Mesangial cell (primary cell): ENCODE results near the gene MZT2B. TPM values are rescaled to one million over a fixed set of nuclear protein-coding genes. Genes with fewer than 3 reads are reported as not detected.

ENCODE experiments used
- total RNA-seq: library from RNA; depleted of rRNA; stranded (reverse); fragments of >200 nt; gene quantifications from 2 replicates; pipeline ENCODE4 v1.2.3, GENCODE V29; 2015

Gene MZT2B, protein sequence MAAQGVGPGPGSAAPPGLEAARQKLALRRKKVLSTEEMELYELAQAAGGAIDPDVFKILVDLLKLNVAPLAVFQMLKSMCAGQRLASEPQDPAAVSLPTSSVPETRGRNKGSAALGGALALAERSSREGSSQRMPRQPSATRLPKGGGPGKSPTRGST
- 314 and 361 TPM in 2 replicates for total RNA-seq

DNA sequence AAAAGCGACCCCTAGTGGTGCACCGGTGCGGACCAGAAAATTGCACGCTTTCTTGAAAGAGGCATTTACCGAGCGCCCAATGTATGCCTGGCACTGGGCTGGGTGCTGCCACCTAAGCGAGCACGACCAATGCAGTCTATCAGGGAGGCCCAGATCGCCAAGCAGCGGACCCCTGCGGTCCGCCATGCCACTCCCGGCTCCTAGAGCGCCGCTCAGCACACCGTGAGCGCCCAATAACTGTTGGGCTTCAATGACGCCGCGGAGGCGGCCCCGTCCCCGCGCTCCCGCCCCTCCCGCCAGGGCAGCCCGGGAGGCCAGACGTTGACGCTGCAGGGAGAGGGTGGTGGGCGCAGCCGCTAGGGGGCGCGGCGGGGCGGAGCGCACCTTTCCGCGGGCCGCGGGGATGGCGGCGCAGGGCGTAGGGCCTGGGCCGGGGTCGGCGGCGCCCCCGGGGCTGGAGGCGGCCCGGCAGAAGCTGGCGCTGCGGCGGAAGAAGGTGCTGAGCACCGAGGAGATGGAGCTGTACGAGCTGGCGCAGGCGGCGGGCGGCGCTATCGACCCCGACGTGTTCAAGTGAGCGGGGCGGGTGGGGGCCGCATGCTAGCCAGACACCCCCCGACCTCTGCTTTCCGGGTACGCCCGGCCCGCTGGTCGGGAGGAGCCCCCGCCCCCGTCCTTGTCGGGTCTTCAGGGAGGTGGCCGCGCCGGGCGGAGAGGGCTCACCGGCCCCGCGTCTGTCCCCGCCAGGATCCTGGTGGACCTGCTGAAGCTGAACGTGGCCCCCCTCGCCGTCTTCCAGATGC, at the start of gene MZT2B:
Gene MZT2B, plus strand, starts transcription at position 383 of the 803 bp plus-strand sequence. Its CDS starts 21 bp downstream, at position 404.

DNA sequence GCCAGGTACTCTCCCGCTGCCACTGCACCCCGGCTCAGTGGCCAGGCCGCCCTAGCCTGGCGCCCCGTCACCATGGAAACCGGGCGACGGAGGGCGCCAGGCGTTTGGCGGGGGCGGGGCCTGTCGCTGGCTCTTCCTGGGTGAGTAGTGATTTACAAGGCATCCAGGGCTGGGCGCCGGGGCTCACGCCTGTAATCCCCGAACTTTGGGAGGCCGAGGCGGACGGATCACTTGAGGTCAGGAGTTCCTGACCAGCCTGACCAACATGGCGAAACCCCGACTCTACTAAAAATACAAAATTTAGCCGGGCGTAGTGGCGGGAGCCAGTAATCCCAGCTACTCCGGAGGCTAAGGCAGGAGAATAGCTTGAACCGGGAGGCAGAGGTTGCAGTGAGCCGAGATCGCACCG, 37.1 kb upstream of the MZT2B start, which contains the start of gene CCDC74B:
Gene CCDC74B, minus strand, starts transcription at position 107 of the 409 bp plus-strand sequence. CDS start 116 bp downstream, outside the sequence.

DNA sequence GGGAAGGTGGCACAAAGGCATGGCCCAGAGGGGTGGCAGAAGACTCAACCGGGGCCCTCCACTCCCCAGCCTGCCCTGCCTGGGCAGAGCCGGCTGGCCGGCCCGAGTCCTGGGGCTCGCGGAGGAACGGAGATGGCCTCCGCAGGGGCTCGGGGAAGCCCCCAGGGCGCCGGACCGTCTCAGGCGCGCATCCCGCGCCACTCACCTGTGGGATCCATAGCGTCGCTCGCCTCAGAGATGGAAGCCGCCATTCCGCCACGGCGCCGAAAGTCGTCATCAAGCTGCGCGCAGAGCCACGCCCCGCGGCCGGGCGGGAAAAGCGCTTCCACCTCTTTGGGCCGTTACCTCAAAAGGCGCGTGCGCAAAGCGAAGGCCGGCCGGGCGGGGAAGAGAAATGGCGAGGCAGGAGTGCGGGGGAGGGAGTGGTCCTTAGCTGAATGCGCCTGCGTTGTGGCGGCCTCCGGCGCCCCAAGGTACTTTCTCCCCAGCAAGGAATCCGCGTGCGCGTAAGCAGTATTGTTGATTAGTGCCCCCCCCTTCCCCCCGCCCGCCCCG, 660 bp upstream of the MZT2B start, which contains the start of gene SMPD4:
Gene SMPD4, minus strand, starts transcription at position 278 of the 555 bp plus-strand sequence. CDS start 5,010 bp downstream, outside the sequence.

DNA sequence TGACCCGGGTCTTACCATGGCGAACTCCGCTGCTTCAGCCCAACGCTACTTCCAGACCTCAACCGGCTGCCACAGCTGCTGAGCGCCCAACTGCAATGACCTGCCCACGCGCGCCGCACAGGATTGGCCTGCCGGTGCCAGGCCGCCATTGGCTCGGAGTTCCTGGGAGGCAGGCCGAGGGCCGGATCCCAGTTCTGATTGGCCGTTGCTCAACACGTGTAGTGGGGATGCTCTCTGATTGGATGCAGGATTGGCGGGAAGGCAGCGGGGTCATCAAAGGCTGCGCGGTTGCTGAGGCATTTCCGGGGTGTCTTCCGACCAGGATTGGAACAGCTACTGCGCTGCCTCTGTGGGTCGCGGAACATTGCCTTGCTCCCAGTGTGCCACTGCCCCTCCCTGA, 16.3 kb downstream of the MZT2B start, which contains the start of gene TUBA3E:
Gene TUBA3E, minus strand, starts transcription at position 97 of the 400 bp plus-strand sequence. Its CDS starts 79 bp downstream, at position 18.

Other genes with a start within 250 kb of the MZT2B start
- gene RAB6C, start 202.6 kb upstream of the MZT2B start, total RNA-seq, result not detected in 2 replicates
- gene POTEF, start 53.0 kb upstream of the MZT2B start, total RNA-seq, result 0.16 TPM in 1 of 2 replicates, not detected in the other
- 8.8 and 23.8 TPM in 2 replicates for gene CCDC74B, start 37.1 kb upstream of the MZT2B start, total RNA-seq
- gene SMPD4, start 660 bp upstream of the MZT2B start, total RNA-seq, result 61.1 and 109 TPM in 2 replicates
- gene TUBA3E, start 16.2 kb downstream of the MZT2B start, total RNA-seq, result not detected in 2 replicates
- 84.6 and 133 TPM in 2 replicates for gene IMP4, start 160.6 kb downstream of the MZT2B start, total RNA-seq
- gene PTPN18, start 173.8 kb downstream of the MZT2B start, total RNA-seq, result 26.7 and 30.7 TPM in 2 replicates